Erythroblast (primary cell): ENCODE data around the gene SEZ6L.

ENCODE experiments used
- GATA1 ChIP-seq: IDR thresholded peaks from 2 replicates; pipeline ENCODE4 v1.6.1; 2011; ENCODE audit warnings: low read depth, mild to moderate bottlenecking, control low read depth, low read length, moderate library complexity
- POLR2A ChIP-seq: IDR thresholded peaks from 2 replicates; pipeline ENCODE4 v1.6.1; 2011; ENCODE audit warnings: mild to moderate bottlenecking, low read length

DNA sequence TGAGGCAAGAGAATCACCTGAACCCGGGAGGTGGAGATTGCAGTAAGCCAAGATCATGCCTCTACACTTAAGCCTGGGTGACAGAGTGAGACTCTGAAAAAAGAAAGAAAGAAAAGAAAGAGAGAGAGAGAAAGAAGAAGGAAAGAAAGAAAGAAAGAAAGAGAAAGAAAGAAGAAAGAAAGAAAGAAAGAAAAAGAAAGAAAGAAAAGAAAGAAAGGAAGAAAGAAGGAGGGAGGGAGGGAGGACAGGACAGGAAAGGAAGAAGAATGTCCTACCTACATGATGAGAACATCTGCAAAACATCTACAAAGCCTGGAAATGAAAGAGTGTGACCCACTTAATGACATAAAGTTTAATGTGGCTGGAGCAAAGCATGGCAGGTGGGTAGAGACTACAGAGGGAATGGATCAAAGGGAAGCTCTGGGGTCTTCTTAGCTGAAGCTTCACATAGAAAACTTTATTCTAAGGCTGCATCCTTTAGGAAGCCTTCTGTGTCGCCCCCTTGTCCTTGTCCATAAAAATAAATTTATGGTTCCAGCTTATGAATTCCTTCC, 147.5 kb downstream of the SEZ6L start:
- TF ChIP-seq POLR2A = no peak
- TF ChIP-seq GATA1 = no peak
